Caco-2 (cell line): ENCODE results near the gene LLCFC1. TPM values are rescaled to one million over a fixed set of nuclear protein-coding genes. Genes with fewer than 3 reads are reported as not detected.
"Not testable (repeated sequence)": the region's sequence is repeated elsewhere in the genome, so short reads cannot be mapped to it uniquely, and the experiment has no call there.

Experiments
- BruUV-seq: library from RNA; stranded (reverse); fragments of 400-500 nt; replicated peaks from 2 replicates; lab custom pipeline; 2021; lab: Mats Ljungman, UMichigan
- CTCF ChIA-PET: fragments of 300-600 bp; sonication (Branson Sonifier 250); formaldehyde crosslinking; loops from one replicate; lab custom pipeline; 2022; ENCODE audit warnings: antibody characterized with exemption; lab: Charles Lee
- POLR2A ChIA-PET: fragments of 300-600 bp; sonication (Branson Sonifier 250); formaldehyde crosslinking; loops from one replicate; lab custom pipeline; 2022; ENCODE audit warnings: antibody characterized with exemption; lab: Charles Lee
- DNase-seq, 2 experiments: peaks; one replicate each; pipeline versions ENCODE4 v3.0.0 to v3.0.0-alpha.2; 2020 to 2022
- H3K27me3 ChIP-seq: replicated peaks from 2 replicates; pipeline ENCODE4 v1.6.0; 2011; ENCODE audit warnings: low read length; ENCODE audit not compliant: control insufficient read depth, insufficient read depth
- H3K36me3 ChIP-seq: 2 replicates; pipeline ENCODE4 v1.5.1; 2011; ENCODE audit warnings: low read length; ENCODE audit not compliant: control insufficient read depth, insufficient read depth
- H3K4me1 ChIP-seq: fragments of 250-450 bp; sonication (Bioruptor Pico); 2 replicates; pipeline ENCODE4 v1.5.1; 2020; ENCODE audit warnings: mild to moderate bottlenecking
- H3K4me3 ChIP-seq: 2 replicates; pipeline ENCODE4 v1.5.1; 2011; ENCODE audit warnings: low read depth, mild to moderate bottlenecking, control low read depth, low read length
- H3K9me3 ChIP-seq: fragments of 250-450 bp; sonication (Bioruptor Pico); 2 replicates; pipeline ENCODE4 v1.5.1; 2020; ENCODE audit warnings: mild to moderate bottlenecking, moderate library complexity
- H3K27ac Mint-ChIP-seq: one replicate; pipeline ENCODE4 v1.8.0; 2022; ENCODE audit warnings: mixed read lengths; ENCODE audit not compliant: unreplicated experiment
- H3K27me3 Mint-ChIP-seq: one replicate; pipeline ENCODE4 v1.8.0; 2022; ENCODE audit warnings: mixed read lengths; ENCODE audit not compliant: insufficient read depth, unreplicated experiment
- H3K36me3 Mint-ChIP-seq: one replicate; pipeline ENCODE4 v1.8.0; 2022; ENCODE audit warnings: mild to moderate bottlenecking, mixed read lengths; ENCODE audit not compliant: insufficient read depth, unreplicated experiment
- H3K4me1 Mint-ChIP-seq: one replicate; pipeline ENCODE4 v1.8.0; 2022; ENCODE audit warnings: low read depth, mixed read lengths; ENCODE audit not compliant: unreplicated experiment
- H3K4me3 Mint-ChIP-seq: one replicate; pipeline ENCODE4 v1.8.0; 2022; ENCODE audit warnings: mild to moderate bottlenecking, moderate library complexity, mixed read lengths; ENCODE audit not compliant: unreplicated experiment
- H3K9me3 Mint-ChIP-seq: one replicate; pipeline ENCODE4 v1.8.0; 2022; ENCODE audit warnings: mixed read lengths; ENCODE audit not compliant: unreplicated experiment
- intact Hi-C: fragments of 100-400 bp; cut with micrococcal nuclease; formaldehyde crosslinking; loops from one replicate; pipeline ENCODE4 v1.10.0; 2022; ENCODE audit not compliant: unreplicated experiment
- total RNA-seq: library from RNA; stranded (reverse); gene quantifications from 2 replicates; pipeline ENCODE4 v1.2.3, GENCODE V29; 2022
- TF ChIP-seq, protein P1 (sequence below), 2 experiments: fragments of 200-600 bp in 1 of 2; IDR thresholded peaks; 1 replicate in 1 of 2; 2 replicates in 1 of 2; pipeline versions ENCODE4 v1.5.1 to v1.8.0; 2011 to 2022; ENCODE audit warnings: antibody characterized with exemption in 1 of 2, control low read depth in 1 of 2, inconsistent platforms in 1 of 2, low read depth in 1 of 2, low read length in 1 of 2, mild to moderate bottlenecking in 1 of 2, moderate library complexity in 1 of 2; ENCODE audit not compliant: insufficient read depth in 1 of 2, severe bottlenecking in 1 of 2, unreplicated experiment in 1 of 2

LLCFC1 gene
- total RNA-seq, 1 experiment from 2014 or later: not detected

DNA sequence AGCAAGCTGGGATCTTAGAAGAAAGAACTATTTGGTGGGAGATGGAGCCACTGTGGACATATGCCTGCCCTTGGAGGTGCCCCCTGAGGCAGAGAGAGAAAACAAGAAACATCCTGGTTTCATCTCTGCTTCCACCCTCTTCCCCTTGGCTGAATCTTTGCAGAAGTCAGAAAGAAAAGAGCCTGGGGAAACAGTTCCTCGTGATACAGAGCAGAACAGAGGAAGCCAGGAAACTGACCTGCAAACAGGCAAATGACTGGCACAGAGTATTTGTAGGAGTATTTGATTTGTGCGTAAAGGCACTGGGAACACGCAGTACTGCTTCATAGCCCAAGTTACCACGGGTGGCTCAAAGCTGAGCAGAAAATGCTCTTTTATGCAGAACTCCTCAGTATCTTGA, 29.9 kb downstream of the LLCFC1 start:
- Mint-ChIP-seq H3K27ac (no peak overlapping the region), H3K4me3 (no peak overlapping the region), H3K9me3 (peaks cover 33% of the 10 kb centered on the region), H3K36me3 (no peaks in the 10 kb centered on the region), H3K4me1 (no peaks in the 10 kb centered on the region), H3K27me3 (no peaks in the 10 kb centered on the region)
- Histone ChIP-seq H3K9me3 (no peaks in the 10 kb centered on the region), H3K4me3 (no peak overlapping the region), H3K27me3 (no peaks in the 10 kb centered on the region), H3K4me1 (no peaks in the 10 kb centered on the region), H3K36me3 (no peaks in the 10 kb centered on the region)
- intact Hi-C loops: no loop called here
- ChIA-PET POLR2A (no interaction called here), CTCF (no interaction called here)
- no TSS peak for BruUV-seq
- no peak for DNase-seq
- TF ChIP-seq, protein P1, sequence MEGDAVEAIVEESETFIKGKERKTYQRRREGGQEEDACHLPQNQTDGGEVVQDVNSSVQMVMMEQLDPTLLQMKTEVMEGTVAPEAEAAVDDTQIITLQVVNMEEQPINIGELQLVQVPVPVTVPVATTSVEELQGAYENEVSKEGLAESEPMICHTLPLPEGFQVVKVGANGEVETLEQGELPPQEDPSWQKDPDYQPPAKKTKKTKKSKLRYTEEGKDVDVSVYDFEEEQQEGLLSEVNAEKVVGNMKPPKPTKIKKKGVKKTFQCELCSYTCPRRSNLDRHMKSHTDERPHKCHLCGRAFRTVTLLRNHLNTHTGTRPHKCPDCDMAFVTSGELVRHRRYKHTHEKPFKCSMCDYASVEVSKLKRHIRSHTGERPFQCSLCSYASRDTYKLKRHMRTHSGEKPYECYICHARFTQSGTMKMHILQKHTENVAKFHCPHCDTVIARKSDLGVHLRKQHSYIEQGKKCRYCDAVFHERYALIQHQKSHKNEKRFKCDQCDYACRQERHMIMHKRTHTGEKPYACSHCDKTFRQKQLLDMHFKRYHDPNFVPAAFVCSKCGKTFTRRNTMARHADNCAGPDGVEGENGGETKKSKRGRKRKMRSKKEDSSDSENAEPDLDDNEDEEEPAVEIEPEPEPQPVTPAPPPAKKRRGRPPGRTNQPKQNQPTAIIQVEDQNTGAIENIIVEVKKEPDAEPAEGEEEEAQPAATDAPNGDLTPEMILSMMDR (IDR thresholded peaks at IDR 0.05; ENCODE audit: insufficient read depth in 1 of 2, low read depth in 1 of 2, low read length in 1 of 2, severe bottlenecking in 1 of 2, unreplicated experiment in 1 of 2): no peak

DNA sequence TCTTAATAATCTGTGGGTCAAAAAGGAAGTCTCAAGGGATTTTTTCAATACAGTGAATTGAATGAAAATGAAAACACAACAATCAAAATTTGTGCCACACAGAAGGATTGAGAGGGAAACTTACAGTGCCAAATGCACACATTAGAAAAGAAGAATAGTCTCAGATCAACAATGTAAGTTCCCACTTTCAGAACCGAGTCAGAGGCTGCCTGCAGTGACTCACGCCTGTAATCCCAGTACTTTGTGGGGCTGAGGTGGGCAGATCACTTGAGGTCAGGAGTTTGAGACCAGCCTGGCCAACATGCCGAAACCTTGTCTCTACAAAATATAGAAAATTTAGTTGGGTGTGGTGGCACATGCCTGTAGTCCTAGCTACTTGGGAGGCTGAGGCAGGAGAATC, 35.3 kb downstream of the LLCFC1 start:
- H3K4me3 Mint-ChIP-seq: no peak overlapping the region
- CTCF ChIA-PET: no interaction called here

DNA sequence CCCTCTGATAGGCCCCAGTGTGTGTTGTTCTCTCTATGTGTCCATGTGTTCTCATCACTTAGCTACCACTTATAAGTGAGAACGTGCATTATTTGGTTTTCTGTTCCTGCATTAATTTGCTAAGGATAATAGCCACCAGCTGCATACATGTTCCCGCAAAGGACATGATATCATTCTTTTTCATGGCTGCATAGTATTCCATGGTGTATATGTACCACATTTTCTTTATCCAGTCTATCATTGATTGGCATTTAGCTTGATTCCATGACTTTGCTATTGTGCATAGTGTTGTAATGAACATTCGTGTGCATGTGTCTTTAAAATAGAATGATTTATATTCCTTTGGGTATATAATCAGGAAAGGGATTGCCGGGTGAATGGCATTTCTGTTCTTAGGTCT, 39.1 kb downstream of the LLCFC1 start:
- H3K4me1 ChIP-seq, POLR2A ChIA-PET, DNase-seq, H3K27me3 ChIP-seq, H3K9me3 ChIP-seq, intact Hi-C loops, H3K4me3 Mint-ChIP-seq, H3K4me1 Mint-ChIP-seq, H3K4me3 ChIP-seq, H3K36me3 Mint-ChIP-seq, H3K27ac Mint-ChIP-seq, CTCF ChIA-PET, H3K36me3 ChIP-seq, BruUV-seq: not testable (repeated sequence)
- peaks cover 11% of the 10 kb centered on the region for H3K27me3 Mint-ChIP-seq
- peaks cover 50% of the 10 kb centered on the region for H3K9me3 Mint-ChIP-seq

More for the DNA sequence above, 35.3 kb downstream of the LLCFC1 start:
- Mint-ChIP-seq H3K9me3 (peaks cover 48% of the 10 kb centered on the region), H3K4me1 (no peaks in the 10 kb centered on the region), H3K27me3 (no peaks in the 10 kb centered on the region), H3K36me3 (no peaks in the 10 kb centered on the region), H3K27ac (no peak overlapping the region)
- Histone ChIP-seq H3K4me3 (no peak overlapping the region), H3K9me3 (no peaks in the 10 kb centered on the region), H3K27me3 (no peaks in the 10 kb centered on the region), H3K36me3 (no peaks in the 10 kb centered on the region), H3K4me1 (no peaks in the 10 kb centered on the region)
- TF ChIP-seq, protein P1 (IDR thresholded peaks at IDR 0.05; ENCODE audit: insufficient read depth in 1 of 2, low read depth in 1 of 2, low read length in 1 of 2, severe bottlenecking in 1 of 2, unreplicated experiment in 1 of 2): no peak
- intact Hi-C loops: no loop called here
- no TSS peak for BruUV-seq
- POLR2A ChIA-PET: no interaction called here
- DNase-seq: no peak

DNA sequence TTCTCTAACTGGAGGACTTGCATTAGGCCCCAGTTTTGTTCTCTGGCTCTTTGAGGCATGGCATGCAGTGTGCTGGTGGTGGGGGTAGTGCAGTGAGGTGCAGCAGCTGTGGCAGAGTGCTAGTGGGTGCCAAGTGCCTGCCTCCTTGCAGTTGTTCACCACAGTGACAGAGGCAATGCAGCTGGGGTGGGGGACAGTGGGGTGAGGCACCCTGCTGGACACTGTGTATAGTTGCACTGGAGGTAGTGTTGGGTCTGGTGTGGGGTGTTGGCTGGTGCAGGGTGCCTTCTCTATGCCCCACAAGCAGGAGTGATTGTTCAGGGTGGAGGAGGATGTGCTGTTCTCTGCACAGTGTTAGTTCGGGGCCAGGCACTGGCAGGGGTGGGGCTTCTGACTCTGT, 44.5 kb downstream of the LLCFC1 start:
- Histone ChIP-seq H3K4me1 (no peaks in the 10 kb centered on the region), H3K36me3 (no peaks in the 10 kb centered on the region), H3K4me3 (no peak overlapping the region), H3K27me3 (no peaks in the 10 kb centered on the region), H3K9me3 (no peaks in the 10 kb centered on the region)
- Mint-ChIP-seq H3K27me3 (peaks cover 11% of the 10 kb centered on the region), H3K4me3 (no peak overlapping the region), H3K36me3 (no peaks in the 10 kb centered on the region), H3K27ac (no peak overlapping the region), H3K4me1 (no peaks in the 10 kb centered on the region), H3K9me3 (peaks cover 35% of the 10 kb centered on the region)
- no peak for DNase-seq
- ChIA-PET CTCF (interaction anchor here (0.9 kb wide), 1 partner anchor 111 kb away, joined by 5 read pairs; no protein-coding TSS in a partner anchor), POLR2A (no interaction called here)
- intact Hi-C loops: no loop called here
- TF ChIP-seq, protein P1 (IDR thresholded peaks at IDR 0.05; ENCODE audit: insufficient read depth in 1 of 2, low read depth in 1 of 2, low read length in 1 of 2, severe bottlenecking in 1 of 2, unreplicated experiment in 1 of 2): no peak
- no TSS peak for BruUV-seq
